B cell (primary cell): ENCODE measurements around the gene PGAM5. TPM values are rescaled to one million over a fixed set of nuclear protein-coding genes. Genes with fewer than 3 reads are reported as not detected.

ENCODE experiments used
- ATAC-seq: fragments of 200-7000 bp; cut with Tn5 transposase; one replicate; pipeline ENCODE4 v1.10.0; 2021; ENCODE audit warnings: low read depth, mild to moderate bottlenecking, moderate number of reproducible peaks, moderate library complexity
- CTCF ChIA-PET: fragments of 350-600 bp; sonication (Branson Sonifier 250); formaldehyde crosslinking; loops from one replicate; lab custom pipeline; 2021; ENCODE audit warnings: antibody characterized with exemption, inconsistent platforms; lab: Charles Lee
- POLR2A ChIA-PET: fragments of 350-600 bp; sonication (Branson Sonifier 250); formaldehyde crosslinking; loops from one replicate; lab custom pipeline; 2021; ENCODE audit warnings: antibody characterized with exemption; lab: Charles Lee
- DNase-seq: peaks from one replicate; pipeline ENCODE4 v3.0.0; 2013
- H2AFZ ChIP-seq: 2 replicates; pipeline ENCODE4 v1.6.1; 2012; ENCODE audit warnings: mild to moderate bottlenecking, low read depth, low read length; ENCODE audit not compliant: insufficient read depth, poor library complexity, severe bottlenecking
- H3K27ac ChIP-seq, 2 donors: 1 replicate in 1 of 2; 2 replicates in 1 of 2; pipeline ENCODE4 v1.5.1; 2012 to 2013; ENCODE audit warnings: low read length in 2 of 2, mild to moderate bottlenecking in 2 of 2, moderate library complexity in 1 of 2
- H3K27me3 ChIP-seq, 4 experiments: fragments of 200-600 bp in 1 of 4; sonication (generic) in 1 of 4; replicated peaks in 1 of 4; 1 replicate in 2 of 4; 2 replicates in 2 of 4; pipeline versions ENCODE4 v1.6.1 to v1.7.0; 2013 to 2016; ENCODE audit warnings: low read length in 3 of 4, mild to moderate bottlenecking in 2 of 4, mixed read lengths in 1 of 4, moderate library complexity in 1 of 4; ENCODE audit not compliant: insufficient read depth in 4 of 4, control insufficient read depth in 3 of 4; ENCODE audit errors: control extremely low read depth in 1 of 4
- H3K36me3 ChIP-seq, 2 experiments: replicated peaks in 1 of 2; 1 replicate in 1 of 2; 2 replicates in 1 of 2; pipeline versions ENCODE4 v1.6.1 to v1.7.1; 2013; ENCODE audit warnings: low read length in 1 of 2; ENCODE audit not compliant: insufficient read depth in 2 of 2, control insufficient read depth in 1 of 2; ENCODE audit errors: control extremely low read depth in 1 of 2, extremely low read depth in 1 of 2
- H3K4me1 ChIP-seq, 2 donors: fragments of 200-600 bp in 1 of 2; sonication (generic) in 1 of 2; 1 replicate in 1 of 2; 2 replicates in 1 of 2; pipeline versions ENCODE4 v1.5.1 to v1.6.1; 2013 to 2017; ENCODE audit warnings: low read length in 2 of 2; ENCODE audit not compliant: control insufficient read depth in 2 of 2, insufficient read depth in 2 of 2
- H3K4me2 ChIP-seq: replicated peaks from 2 replicates; pipeline ENCODE3; 2012; ENCODE audit warnings: mild to moderate bottlenecking, low read depth, low read length; ENCODE audit not compliant: poor library complexity, severe bottlenecking
- H3K4me3 ChIP-seq, 5 experiments: fragments of 200-600 bp in 1 of 5; sonication (generic) in 1 of 5; 1 replicate in 3 of 5; 2 replicates in 2 of 5; pipeline versions ENCODE4 v1.5.1 to v1.7.0; 2011 to 2016; ENCODE audit warnings: low read length in 4 of 5, mild to moderate bottlenecking in 4 of 5, low read depth in 2 of 5, control low read depth in 1 of 5, moderate library complexity in 1 of 5; ENCODE audit not compliant: insufficient read depth in 1 of 5; ENCODE audit errors: control extremely low read depth in 1 of 5, extremely low read depth in 1 of 5
- H3K79me2 ChIP-seq: fragments of 200-600 bp; sonication (generic); one replicate; pipeline ENCODE4 v1.6.0; 2016; ENCODE audit warnings: low read length; ENCODE audit not compliant: control insufficient read depth, insufficient read depth
- H3K9ac ChIP-seq: fragments of 200-600 bp; sonication (generic); 2 replicates; pipeline ENCODE4 v1.6.1; 2017; ENCODE audit warnings: mild to moderate bottlenecking, low read length, moderate library complexity
- H3K9me3 ChIP-seq, 3 donors: one replicate each; pipeline versions ENCODE4 v1.6.1 to v1.7.1; 2013; ENCODE audit warnings: low read length in 2 of 3; ENCODE audit not compliant: control insufficient read depth in 2 of 3, insufficient read depth in 1 of 3; ENCODE audit errors: control extremely low read depth in 1 of 3
- H4K20me1 ChIP-seq: 2 replicates; pipeline ENCODE4 v1.6.0; 2012; ENCODE audit warnings: mild to moderate bottlenecking, low read length; ENCODE audit not compliant: insufficient read depth, control insufficient read depth, poor library complexity, severe bottlenecking
- H3K27ac Mint-ChIP-seq: one replicate; pipeline ENCODE4 v1.8.0; 2021; ENCODE audit warnings: mixed read lengths
- H3K27me3 Mint-ChIP-seq: one replicate; pipeline ENCODE4 v1.8.0; 2021; ENCODE audit warnings: mixed read lengths
- H3K4me1 Mint-ChIP-seq: one replicate; pipeline ENCODE4 v1.8.0; 2021; ENCODE audit warnings: mixed read lengths
- H3K4me3 Mint-ChIP-seq: one replicate; pipeline ENCODE4 v1.8.0; 2021; ENCODE audit warnings: mixed read lengths
- H3K9me3 Mint-ChIP-seq: one replicate; pipeline ENCODE4 v1.8.0; 2022; ENCODE audit warnings: mixed read lengths; ENCODE audit not compliant: insufficient read depth
- CTCF ChIP-seq: fragments of 200-600 bp; IDR thresholded peaks from one replicate; pipeline ENCODE4 v1.8.0; 2022; ENCODE audit warnings: antibody characterized with exemption, mild to moderate bottlenecking
- EZH2 ChIP-seq: IDR thresholded peaks from 2 replicates; pipeline ENCODE4 v1.6.1; 2012; ENCODE audit warnings: borderline replicate concordance, low read depth, mild to moderate bottlenecking, moderate library complexity, low read length; ENCODE audit not compliant: insufficient read depth, poor library complexity, severe bottlenecking
- WGBS: methylation state at CpG from one replicate; pipeline ENCODE4 v1.1.5; 2013; ENCODE audit warnings: missing lambda C conversion rate; ENCODE audit not compliant: insufficient coverage; 5-methylcytosine and 5-hydroxymethylcytosine counted together
- intact Hi-C: fragments of 100-400 bp; cut with micrococcal nuclease; formaldehyde crosslinking; loops from one replicate; pipeline ENCODE4 v1.10.0; 2022
- polyA plus RNA-seq: library from polyadenylated mRNA; depleted of rRNA; stranded (reverse); fragments of >200 nt; gene quantifications from 2 replicates; pipeline ENCODE4 v1.2.3, GENCODE V29; 2012
- total RNA-seq, 2 donors: library from RNA; stranded (reverse); fragments of 120-200 nt in 1 of 2; gene quantifications; 1 replicate in 1 of 2; 2 replicates in 1 of 2; pipeline versions ENCODE4 v1.2.3 to v1.2.4, GENCODE V29; 2013 to 2022

PGAM5 gene
- total and polyA plus RNA-seq, 2 donors (not counting 1 experiment from before 2014, with no cell fraction given) = 14.6 to 29.9 TPM

DNA sequence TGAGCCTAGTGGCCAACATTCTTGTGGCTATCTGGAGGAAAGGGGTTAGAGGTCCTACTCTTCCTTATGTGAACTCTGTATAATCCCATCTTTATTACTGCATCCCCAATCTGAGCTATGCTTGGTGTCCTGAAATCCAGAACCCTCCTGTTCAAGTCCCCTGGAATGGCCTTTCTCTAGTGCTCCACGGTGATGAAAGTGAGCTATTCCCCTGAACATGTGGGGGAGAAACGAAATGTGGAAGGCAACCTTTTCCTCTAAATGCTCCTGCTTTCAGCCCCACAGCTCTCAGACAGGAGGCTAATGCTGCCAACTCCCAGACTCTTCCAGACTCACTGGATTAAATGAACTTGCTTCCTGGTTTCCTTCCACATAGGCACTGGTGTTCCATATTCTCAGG is 2.5 kb upstream of the PGAM5 start:
- H3K4me3 Mint-ChIP-seq = peak overlapping the region; percentile 32
- Histone ChIP-seq H3K9me3 (peaks cover 0 to 50% (median 15%) of the 10 kb centered on the region in 3 donors), H3K4me2 (no peak overlapping the region), H4K20me1 (peaks cover 14% of the 10 kb centered on the region), H3K27me3 (no peaks in the 10 kb centered on the region), H3K4me3 (no peak overlapping the region), H3K4me1 (peaks cover 10 to 23% of the 10 kb centered on the region in 2 donors), H3K27ac (no peak overlapping the region), H3K9ac (no peak overlapping the region), H2AFZ (no peak overlapping the region), H3K79me2 (peaks cover 26% of the 10 kb centered on the region), H3K36me3 (peaks cover 3 to 8% of the 10 kb centered on the region in 2 experiments)
- peaks cover 11% of the 10 kb centered on the region for H3K9me3 Mint-ChIP-seq
- H3K4me1 Mint-ChIP-seq = peaks cover 15% of the 10 kb centered on the region
- WGBS = 100% methylated on average over 2 of the region's 2 CpGs
- H3K27ac Mint-ChIP-seq = peak overlapping the region; percentile 12
- CTCF ChIA-PET = no interaction called here
- ATAC-seq (no peak), DNase-seq (no peak)
- H3K27me3 Mint-ChIP-seq = no peaks in the 10 kb centered on the region
- TF ChIP-seq CTCF (no peak), EZH2 (no peak)
- intact Hi-C loops = no loop called here
- POLR2A ChIA-PET = interaction anchor here (0.5 kb wide), 1 partner anchor 75 kb away, joined by 3 read pairs; no protein-coding TSS in a partner anchor

- Histone ChIP-seq H3K4me1 (peaks cover 10 to 23% of the 10 kb centered on the region in 2 donors), H4K20me1 (peaks cover 32% of the 10 kb centered on the region), H3K9ac (peak overlapping the region; percentile 77), H3K36me3 (peaks cover 3 to 5% of the 10 kb centered on the region in 2 experiments), H3K9me3 (peaks cover 0 to 46% (median 15%) of the 10 kb centered on the region in 3 donors), H3K27me3 (no peaks in the 10 kb centered on the region), H2AFZ (peak overlapping the region; percentile 88), H3K79me2 (peaks cover 44% of the 10 kb centered on the region), H3K27ac (peak overlapping the region; percentile 95 to 97), H3K4me2 (peak overlapping the region; percentile 81), H3K4me3 (peak overlapping the region; percentile 61 to 91 (median 79))
- H3K9me3 Mint-ChIP-seq = peaks cover 10% of the 10 kb centered on the region
- TF ChIP-seq CTCF (no peak), EZH2 (no peak)
- ATAC-seq = no peak
- WGBS = 1% methylated on average over 26 of the region's 26 CpGs
- H3K4me1 Mint-ChIP-seq = peaks cover 13% of the 10 kb centered on the region
- no peaks in the 10 kb centered on the region for H3K27me3 Mint-ChIP-seq
- CTCF ChIA-PET = interaction anchor here (1.2 kb wide), 1 partner anchor 15 kb away, joined by 3 read pairs; no protein-coding TSS in a partner anchor
- DNase-seq = no peak
- POLR2A ChIA-PET = interaction anchor here (0.6 to 1.6 kb wide), 7 partner anchors 20 to 521 kb away, joined by 3 to 5 read pairs (median 4); partner anchors contain the start of genes ANKLE2 and GOLGA3
- intact Hi-C loops = loop anchor here (1.0 kb wide), 4 partner anchors 23 to 198 kb away; partner anchors contain the start of genes POLE and PXMP2
- H3K4me3 Mint-ChIP-seq = peak overlapping the region; percentile 92
- peak overlapping the region; percentile 90 for H3K27ac Mint-ChIP-seq
Measured at GRCh38 chr12:132710043-132710404, 618 bp upstream of the PGAM5 start.
